ENCODE results near the gene NEU1.
"Not testable (repeated sequence)": the region's sequence is repeated elsewhere in the genome, so short reads cannot be mapped to it uniquely, and the experiment has no call there.

The NEU1 gene

GRCh38 chr6:31871046-31871659 is 8.5 kb upstream of the NEU1 start:
- DNase-seq, result no peak

DNA sequence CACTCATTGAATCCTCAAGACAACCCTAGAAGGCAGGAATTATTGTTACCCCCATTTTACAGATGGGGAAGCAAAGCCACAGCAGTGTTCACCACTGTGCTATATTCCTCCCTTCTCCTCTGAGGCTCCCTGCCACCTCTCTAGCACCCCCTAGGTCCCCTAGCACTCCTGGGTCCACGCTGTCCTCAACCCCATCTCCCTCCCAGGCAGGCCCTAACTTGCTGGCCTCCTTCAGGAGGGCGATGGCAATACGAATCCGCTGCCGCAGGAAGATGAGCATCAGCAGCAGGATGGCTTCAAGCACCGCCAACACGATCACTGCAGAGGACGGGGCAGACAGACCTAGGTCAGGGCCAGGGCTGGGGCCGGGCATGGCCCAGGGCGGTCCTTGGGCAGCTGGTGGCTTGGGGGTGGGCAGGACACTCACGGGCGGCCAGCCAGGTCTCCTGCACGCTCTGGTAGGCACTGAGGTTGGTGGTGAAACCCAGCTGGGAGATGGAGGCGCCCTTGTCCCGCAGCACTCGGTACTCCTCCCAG is 7.8 kb upstream of the NEU1 start:
- no peak for DNase-seq

DNA sequence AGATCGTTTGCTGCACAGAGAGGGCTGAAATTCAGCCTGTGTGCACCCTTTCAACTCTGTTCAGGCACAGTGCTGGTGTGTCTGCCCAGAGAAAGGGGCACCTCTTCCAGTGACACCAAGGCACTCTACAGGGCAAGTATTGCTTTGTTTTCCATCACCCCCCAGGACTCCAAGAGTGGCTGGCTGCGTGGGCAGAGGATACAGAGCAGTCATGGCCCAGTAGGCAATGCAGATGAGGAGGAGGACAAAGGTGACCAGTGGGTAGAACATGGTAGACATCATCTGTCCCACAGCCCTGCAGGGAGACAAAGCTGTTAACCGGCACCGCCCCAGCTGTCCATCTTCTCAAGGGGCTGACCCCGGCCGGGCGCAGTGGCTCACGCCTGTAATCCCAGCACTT is 6.7 kb upstream of the NEU1 start:
- DNase-seq, result no peak

DNA sequence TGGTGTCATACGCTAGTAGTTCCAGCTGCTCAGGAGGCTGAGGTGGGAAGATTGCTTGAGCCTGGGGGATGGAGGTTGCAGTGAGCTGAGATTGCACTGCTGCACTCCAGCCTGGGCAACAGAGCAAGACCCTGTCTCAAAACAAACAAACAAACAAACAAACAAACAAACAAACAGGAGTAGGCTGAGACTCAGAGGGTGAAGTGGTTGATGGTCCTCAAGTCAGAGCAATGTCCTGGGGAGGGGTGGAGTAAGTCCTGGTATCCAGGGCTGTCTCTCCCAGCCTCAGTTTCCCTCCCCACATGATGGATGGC is 6.0 kb upstream of the NEU1 start:
- not testable (repeated sequence) for DNase-seq

DNA sequence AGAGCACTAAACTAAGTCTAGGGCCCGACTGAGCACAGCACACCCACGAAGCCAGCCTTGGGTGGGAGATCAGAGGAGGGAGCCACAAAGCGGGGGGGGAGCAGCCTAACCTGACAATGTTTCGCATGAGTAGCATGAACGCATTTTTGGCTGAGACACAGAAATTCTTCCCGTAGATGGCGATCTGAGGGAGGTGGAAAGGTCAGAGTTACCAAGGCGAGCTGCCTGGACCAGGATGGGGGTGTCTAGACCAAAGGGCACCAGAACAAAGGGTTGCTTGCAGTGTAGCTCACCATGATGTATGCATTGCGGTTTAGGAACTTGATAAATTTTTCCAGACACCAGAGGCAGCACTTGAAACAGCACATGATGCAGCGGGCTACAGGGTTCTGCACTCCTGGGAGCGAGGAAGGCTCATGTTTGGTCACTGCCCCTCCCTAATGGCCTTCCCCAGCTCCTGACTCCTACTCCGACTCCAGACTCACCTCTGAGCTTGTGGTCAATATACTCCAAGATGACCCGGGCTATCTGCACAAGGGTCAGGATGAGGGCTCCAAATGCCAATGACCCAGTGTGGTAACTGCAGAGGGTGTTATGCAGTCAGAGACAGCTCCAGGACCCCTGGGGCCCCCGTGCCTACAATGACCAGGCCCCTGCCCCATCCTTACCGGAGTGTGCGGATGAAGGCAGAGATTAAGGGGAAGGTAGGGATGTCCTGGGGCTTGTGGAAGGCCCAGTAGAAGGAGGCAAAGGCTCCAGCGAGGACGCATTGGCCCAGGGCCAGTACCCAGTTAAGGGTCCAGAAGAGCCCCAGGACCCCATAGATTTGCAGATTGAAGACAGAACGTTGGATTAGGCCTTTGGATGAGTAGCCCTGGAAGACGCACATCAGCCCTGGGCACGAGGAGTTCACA is 2.8 kb upstream of the NEU1 start:
- no peak for DNase-seq

DNA sequence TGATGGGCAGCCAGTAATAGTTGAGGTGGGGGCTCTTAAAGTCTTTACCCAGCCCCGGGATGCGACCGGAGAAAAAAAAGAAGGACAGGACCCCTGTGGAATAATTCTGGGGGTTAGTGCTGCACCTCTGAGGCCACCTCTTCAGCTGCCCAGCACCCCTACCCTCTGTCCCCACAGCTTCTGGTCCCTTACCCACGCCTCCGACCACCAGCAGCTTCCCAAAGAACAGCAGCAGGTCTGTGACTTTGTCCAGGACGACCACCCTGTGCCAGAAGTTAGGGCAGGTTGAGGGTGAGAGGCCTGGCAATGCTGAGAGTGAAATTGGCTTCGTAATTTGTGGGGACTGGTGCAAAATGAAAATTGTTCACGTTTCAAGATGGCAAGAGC is 2.2 kb upstream of the NEU1 start:
- DNase-seq, result no peak

GRCh38 chr6:31864123-31864562 is 1.5 kb upstream of the NEU1 start:
- DNase-seq, result not testable (repeated sequence)

DNA sequence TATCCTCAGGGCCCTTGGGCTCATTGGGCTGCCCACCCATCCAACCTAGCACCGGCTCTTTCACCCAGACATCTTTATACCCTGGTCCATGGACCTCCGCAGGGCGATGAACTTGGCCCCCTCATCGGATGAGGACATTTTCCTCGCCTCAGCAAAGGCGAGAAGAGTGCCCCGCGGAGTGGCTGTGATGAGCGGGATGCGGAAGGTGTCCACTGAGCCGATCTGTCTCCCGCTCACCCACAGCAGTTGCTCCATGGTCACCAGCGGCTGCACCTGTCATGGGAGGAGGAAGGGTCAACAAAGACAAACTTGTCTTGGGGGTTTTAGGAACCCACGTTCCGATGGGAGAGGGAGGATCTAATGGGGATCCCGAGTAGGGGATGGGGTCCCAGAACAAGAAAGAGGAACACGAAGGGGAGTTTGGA is 690 bp downstream of the NEU1 start:
- no peak for DNase-seq

DNA sequence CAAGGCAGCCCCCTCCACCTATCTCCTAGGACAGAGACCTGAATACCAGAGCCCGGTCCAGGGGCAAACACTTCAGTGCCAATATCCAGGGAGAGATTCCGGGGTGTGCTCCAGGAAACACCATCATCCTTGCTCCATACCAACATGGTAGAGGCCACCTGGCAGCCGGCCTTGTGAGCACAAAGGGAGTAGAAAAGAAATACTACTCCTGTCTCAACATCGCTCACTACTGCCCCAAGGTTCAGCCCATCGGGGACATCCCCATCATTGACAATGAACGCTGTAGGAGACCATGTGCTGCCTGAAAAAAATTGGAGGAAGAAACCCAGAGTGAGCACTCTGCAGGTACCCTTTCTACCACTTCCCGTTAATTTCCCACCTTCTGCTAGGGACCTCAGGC is 1.5 kb downstream of the NEU1 start:
- no peak for DNase-seq

- no peak for DNase-seq
Measured at GRCh38 chr6:31860349-31860748, 2.3 kb downstream of the NEU1 start.

DNA sequence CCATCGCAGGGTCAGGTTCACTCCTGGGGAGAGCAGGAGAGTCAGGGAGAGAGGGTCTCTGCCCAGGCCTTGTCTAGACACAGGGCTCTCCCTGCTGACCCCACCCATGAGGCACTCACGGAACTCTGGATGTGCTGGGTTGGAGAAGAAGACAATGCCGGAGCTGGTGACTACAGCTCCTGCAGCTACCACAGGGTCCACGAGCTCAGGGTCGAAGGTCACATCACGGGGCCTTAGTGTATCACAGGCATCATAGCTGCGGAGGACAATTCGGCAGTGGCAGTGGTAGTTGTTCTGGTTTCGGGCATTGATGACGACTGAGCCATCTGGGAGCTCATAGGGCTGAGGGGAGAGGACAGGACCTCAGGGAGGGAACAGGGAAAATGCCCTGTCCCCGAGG is 2.7 kb downstream of the NEU1 start:
- no peak for DNase-seq

- DNase-seq, result no peak
Measured at GRCh38 chr6:31858707-31859106, 3.9 kb downstream of the NEU1 start.

GRCh38 chr6:31857774-31858173 is 4.8 kb downstream of the NEU1 start:
- DNase-seq, result not testable (repeated sequence)

- DNase-seq, result not testable (repeated sequence)
Measured at GRCh38 chr6:31851980-31852718, 10.5 kb downstream of the NEU1 start.

DNA sequence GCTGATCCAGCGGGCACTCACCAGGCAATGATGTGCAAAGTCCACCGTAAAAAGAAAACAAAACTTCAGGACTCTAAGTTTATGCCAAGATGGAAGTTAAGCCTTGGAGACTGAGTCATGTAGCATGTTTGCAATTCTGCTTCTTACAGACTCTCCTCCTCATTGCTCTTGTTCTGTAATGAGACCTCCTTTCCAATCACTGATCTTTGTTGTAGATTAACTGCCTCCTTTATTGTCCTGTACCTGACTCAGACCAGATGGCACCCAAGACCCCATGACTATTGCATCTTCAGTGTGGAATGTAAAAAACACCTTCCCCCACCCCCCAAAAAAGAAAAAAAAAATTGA is 11.2 kb downstream of the NEU1 start:
- DNase-seq, result no peak

DNA sequence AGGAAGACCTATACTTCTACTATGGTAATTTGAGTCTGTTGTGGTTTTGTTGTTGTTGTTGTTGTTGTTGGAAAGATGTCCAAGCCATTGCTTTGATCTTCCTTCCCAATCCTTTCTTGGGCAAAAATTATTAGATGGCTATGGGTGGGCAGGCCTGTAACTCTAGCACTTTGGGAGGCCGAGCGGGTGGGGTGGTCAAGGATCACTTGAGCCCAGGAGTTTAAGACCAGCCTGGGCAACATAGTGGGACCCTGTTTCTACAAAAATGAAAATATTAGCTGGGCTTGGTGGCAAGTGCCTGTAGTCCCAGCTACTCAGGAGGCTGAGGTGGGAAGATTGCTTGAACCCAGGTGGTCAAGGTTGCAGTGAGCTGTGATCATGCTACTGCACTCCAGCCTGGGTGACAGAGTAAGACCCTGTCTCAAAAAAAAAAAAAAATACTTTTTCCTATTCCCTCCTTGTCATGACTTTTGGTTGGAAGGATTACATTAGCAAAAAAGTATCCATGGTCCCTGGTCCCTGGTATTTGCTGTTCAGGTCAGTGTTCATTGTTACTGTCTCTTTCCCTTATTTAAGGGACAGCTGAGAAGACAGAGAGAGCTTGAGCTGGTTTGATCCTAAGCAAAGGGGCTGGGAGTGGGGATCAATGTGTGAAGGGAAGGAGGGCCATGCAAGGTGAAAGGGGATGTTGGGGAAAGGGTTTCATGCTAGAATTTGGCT is 11.7 kb downstream of the NEU1 start:
- DNase-seq, result no peak

DNA sequence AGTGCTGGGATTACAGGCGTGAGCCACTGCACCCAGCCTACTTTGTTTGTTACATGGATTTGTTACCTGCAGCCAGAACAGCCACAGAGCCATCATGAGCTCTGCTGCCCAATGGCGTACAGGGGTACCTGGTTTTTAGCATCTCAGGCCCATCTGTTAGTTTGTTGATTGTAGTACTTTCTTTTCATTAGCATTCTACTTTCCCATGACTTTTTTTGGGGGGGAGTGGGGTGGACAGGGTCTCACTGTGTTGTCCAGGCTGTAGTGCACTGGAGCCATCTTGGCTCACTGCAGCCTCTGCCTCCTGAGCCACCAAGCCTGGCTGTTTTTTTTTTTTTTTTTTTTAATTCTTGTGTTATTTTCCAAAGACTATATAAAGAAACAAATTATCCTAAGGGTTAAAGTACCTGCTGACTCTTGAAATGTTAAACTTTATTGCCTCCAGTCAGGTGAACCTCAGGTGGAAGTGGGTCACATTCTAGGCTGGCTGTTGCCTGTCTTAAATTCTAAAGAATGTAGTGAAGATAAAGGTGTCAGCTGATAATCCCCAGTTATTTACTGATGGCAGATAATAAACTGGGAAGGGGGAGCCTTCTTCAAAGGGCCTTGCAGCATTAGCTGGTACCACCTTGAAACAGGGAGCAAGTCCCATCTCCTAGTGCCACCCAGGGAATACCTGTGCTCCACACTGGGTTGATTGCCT is 15.2 kb downstream of the NEU1 start:
- DNase-seq, result no peak

DNA sequence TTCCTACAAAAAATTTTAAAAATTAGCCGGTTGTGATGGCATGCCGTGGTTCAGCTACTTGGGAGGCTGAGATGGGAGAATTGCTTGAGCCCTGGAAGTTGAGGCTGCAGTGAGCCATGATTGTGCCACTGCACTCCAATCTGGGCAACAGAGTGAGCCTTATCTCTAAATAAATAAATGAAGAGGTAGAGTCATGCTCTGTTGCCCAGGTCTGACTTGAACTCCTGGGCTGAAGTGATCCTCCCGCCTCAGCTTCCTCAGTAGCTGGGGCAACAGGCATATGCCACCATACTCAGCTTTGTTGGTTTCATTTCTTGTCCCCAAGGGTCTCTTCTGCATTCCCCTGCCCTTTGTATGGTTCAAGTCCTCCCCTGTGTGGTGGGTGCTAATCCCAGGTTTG is 18.1 kb downstream of the NEU1 start:
- DNase-seq, result no peak

DNA sequence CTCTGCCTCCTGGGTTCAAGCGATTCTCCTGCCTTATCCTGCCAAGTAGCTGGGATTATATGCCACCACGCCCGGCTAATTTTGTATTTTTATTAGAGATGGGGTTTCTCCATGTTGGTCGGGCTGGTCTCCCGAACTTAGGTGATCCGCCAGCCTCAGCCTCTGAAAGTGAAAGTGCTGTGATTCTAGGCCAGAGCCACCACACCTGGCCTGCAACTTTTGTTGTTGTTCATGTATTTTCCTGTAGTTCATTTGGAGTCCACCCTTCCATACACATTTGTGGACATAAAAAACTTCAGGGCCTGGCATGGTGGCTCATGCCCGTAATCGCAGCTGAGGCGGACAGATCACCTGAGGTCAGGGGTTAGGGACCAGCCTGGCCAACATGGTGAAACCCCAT is 20.6 kb downstream of the NEU1 start:
- no peak for DNase-seq

DNA sequence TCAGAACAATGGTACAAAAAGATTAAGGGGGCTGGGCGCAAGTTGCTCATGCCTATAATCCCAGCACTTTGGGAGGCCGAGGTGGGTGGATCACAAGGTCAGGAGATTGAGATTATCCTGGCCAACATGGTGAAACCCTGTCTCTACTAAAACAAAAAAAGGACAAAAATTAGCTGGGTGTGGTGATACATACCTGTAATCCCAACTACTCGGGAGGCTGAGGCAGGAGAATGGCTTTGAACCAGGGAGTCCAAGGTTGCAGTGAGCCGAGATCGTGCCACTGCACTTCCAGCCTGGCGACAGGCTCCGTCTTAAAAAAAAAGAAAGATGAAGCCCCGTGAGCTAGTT is 22.9 kb downstream of the NEU1 start:
- not testable (repeated sequence) for DNase-seq

GRCh38 chr6:31838968-31839367 is 23.7 kb downstream of the NEU1 start:
- DNase-seq, result no peak

- DNase-seq, result not testable (repeated sequence)
Measured at GRCh38 chr6:31838114-31838553, 24.5 kb downstream of the NEU1 start.
